ENCODE measurements around the gene PAOX.

The PAOX gene

DNA sequence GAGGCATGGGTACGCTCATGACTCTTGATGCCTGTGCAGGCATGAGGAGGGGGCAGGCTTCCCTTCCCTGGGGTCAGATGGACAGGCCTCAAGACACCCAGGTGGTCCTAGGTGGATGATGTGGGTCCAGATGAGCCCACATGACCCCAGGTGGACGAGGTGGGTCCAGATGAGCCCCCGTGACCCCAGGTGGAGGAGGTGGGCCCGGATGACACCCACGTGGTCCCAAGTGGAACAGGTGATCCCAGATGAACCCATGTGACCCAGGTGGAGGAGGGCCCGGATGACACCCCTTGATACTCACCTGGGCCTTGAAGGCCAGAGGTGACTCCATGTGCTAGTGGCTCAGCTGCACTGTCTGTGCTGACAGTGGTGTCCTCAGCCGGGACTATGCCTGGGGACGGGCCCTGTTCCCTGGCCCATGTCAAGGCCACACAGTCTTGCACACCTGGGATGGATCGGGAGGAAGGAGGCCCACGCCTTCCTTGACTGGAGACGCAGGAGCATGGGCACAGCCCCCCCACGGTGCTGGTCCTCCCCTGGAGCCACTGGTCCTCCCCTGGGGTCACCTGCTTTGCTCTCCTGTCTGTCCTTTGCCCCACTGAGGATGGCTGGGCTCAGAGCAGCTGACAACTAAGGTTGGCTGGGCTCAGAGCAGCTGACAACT lies 28.6 kb upstream of the PAOX start:
- no peak for DNase-seq

DNA sequence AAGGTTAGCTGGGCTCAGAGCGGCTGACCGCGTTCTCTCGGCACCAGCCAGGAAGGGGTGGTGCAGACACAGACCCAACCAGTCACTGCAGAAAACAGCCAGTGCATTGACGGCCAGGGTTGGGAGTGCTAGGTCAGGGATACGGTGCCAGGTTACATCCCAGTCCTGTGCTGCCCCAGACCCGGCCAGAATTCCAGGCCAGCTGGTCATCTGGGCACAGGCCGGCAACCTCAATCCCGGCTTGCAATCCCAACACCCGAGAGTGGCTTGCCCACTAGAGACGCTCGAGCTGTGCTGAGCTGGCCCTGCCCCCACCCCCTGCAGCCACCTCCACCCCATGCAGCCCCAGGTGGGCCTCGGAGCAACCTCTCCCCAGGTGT lies 28.1 kb upstream of the PAOX start:
- no peak for DNase-seq

DNA sequence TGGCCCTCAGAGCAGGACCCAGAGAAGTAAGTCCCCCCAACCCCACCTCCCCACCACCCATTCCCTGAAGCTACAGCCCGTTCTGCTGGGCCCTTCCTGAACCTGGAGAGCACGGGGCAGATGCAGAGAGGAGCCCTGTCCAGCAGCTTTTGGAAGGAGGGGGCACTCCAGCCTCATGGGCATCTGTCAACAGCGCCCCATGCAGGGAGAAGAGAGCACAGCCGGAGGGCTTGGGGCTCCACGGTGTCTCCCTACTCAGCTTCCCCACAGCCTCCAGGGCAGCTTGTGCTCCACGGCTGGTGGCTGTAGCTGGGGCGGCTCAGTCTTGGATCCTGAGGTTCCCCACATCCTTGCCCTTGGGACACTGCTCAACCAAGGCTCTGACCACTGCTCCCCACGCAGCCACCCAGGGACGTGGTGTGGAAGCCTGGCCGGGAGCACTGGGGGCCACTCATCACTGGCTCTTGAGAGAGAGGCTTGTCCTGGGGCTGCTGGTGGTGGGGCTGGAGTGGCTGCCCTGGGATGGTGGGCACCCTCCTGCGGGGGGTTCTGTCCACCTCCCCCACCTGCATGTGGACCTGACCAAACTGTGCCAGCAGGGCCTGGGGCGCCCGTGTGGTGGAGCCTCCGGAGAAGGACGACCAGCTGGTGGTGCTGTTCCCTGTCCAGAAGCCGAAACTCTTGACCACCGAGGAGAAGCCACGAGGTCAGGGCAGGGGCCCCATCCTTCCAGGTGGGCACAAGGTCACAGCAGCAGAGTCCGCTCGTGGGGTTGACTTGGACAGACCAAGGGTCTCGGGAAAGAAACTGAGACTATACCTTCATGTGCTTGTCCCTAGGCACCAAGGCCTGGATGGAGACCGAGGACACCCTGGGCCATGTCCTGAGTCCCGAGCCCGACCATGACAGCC lies 27.4 kb upstream of the PAOX start:
- no peak for DNase-seq

DNA sequence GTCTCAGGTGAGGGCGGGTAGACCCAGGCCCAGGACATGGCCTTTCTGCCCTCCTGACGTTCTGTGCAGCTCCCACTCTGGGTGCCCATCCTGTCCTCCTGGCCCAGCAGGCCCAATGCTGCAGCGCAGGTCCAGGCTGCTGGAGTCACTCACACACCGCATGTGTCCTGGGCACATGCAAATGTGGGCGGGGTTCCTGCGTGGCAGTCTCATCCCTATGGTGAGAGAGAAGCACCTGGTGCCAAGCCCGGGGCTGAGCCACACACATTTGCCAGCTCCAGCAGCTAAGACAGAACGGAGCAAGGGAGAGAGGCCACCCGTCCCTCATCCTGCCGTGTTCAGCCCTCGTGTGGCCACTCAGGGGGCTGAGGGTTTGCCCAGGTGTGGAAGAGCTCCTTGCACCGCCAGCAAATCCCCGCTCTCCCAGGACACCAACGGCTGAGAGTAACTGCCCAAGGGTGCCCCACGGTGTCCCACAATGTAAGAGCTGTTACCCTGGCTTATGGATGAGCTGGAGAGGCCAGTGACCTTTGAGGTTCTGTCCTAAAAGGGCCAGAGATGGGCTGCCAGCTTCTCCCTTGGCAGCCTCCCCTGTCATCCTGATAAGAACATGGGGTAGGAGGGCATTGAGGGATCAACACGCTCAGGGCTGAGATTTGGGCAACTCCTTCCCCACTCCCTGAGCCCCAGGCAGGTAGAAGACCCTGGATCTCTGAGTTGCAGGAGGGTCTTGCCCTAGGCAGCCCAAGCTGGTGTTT lies 25.7 kb upstream of the PAOX start:
- DNase-seq, result no peak

DNA sequence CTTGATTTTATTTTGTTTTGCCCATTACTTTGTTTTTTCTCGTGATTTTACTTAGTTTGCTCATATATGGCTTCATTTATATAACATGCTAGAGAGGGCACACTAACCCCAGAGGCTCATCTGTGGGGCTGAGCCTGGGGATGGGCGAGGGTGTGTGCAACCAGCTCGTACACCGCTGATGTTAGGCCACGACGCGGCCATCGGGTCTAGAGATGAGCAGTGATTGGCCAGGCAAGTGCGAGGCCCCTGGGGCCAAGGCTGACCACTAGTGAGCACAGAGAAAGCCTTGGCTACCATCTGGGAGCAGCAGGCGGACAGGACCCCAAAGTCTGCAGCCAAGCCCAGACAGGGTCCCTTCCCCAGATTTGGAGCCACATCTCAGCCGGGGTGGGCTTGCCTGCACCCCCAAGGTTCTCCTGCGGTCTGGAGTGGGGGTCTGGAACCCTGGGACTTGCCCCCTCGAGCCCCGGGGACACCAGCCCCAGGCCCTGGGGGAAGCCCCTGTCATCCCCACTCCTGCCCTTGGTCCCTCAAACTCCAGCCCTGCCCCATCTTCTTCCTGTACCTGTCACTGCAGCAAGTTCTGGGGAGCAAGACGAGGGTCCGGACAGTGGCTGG lies 25.0 kb upstream of the PAOX start:
- DNase-seq, result no peak

DNA sequence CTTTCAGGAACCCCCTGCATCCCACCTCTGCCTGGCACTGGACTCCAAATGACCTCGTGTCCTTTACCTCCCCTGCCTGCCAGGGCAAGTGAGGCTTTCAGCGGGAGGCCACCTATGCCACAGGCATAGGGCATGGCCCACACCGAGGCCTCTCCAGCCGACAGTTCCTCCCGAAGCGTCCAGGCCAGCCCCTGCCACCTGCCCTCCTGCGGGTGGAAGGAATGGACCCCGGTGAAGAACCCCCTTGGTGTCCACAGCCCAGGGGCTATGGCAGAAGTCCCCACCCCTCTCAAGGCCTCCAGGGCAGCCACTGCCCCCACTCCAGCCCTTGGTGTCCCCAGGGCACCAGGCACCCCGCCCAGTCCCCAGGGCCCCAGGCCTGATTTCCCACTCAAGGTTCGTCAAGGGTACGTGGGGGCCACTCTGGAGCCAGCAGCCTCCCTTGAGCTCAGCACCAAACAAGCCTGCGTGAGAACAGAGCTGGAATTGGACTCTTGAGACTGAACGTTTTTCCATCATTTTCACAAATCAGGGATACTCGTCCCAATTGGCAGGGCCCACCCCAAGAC lies 24.3 kb upstream of the PAOX start:
- no peak for DNase-seq

DNA sequence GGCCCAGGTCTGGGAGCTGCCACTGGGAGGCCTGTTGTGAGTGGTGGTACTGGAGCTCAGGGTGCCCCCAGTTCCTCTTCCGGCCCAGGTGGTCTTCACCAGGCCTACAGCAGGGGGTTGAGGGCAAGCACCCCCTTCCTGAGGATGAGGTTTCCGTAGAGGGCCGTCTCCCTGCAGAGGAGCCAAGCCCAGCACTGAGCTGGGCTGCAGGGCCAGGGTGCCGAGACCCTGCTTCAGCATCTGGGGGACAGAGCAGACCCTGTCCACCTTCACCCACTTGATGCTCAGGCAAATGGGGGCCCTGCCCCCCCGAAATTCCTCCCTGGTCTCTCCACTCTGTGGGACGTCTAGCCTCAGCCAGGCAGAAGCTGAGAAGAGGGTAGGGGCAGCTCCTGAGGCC lies 23.8 kb upstream of the PAOX start:
- DNase-seq, result no peak

DNA sequence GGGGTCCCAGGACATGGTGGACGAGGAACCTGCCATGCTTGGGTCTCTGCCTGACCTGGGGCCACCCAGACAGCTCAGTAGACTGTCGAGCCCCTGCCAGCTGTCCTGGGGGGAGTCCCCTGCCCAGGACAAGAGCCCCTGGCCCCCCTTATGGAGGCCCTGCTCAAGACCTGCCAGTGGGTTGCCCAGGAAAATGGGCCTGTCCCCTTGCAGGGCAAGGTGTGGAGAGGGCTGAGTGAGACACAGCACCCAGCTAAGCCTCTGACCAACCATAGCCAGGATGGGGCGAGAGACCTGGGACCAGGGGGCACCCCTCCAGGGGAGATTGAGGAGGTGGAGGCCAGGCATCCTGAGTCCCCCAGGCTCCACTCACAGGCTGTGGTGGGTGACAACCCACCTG lies 23.1 kb upstream of the PAOX start:
- no peak for DNase-seq

DNA sequence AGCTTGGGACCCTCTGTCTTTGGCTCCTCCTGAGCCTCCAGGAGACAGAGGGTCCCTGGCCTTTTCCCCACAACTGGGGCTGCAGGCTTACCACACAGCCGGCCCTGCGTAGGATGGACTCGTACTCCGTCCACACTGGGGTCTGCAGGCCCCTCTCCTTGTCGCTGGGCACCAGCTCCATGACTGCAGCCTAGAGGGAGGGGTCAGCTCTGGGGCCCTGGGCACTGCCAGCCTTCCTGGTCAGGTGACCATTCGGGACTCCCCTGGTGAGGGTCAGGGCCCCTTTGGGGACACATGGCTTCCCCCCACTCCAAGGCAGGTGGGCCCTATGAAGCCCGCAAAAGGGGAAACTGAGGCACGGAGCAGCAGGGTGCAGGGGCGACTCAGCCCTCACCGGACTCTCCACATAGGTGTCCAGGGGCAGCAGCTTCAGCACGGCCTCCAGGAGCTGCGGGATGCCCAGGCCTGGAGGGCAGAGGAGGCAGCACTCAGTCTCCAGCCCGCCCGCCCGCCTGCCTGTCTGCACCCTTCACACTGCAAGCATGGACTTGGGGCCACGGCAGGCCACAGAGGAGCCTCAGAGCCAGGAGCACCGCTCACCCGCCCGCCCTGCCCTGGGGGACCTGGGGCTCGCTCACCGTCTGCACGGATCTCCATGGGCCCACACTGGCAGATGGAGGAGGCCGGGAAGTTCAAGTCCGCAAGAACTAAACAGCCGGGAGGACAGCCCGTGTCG lies 22.3 kb upstream of the PAOX start:
- no peak for DNase-seq

DNA sequence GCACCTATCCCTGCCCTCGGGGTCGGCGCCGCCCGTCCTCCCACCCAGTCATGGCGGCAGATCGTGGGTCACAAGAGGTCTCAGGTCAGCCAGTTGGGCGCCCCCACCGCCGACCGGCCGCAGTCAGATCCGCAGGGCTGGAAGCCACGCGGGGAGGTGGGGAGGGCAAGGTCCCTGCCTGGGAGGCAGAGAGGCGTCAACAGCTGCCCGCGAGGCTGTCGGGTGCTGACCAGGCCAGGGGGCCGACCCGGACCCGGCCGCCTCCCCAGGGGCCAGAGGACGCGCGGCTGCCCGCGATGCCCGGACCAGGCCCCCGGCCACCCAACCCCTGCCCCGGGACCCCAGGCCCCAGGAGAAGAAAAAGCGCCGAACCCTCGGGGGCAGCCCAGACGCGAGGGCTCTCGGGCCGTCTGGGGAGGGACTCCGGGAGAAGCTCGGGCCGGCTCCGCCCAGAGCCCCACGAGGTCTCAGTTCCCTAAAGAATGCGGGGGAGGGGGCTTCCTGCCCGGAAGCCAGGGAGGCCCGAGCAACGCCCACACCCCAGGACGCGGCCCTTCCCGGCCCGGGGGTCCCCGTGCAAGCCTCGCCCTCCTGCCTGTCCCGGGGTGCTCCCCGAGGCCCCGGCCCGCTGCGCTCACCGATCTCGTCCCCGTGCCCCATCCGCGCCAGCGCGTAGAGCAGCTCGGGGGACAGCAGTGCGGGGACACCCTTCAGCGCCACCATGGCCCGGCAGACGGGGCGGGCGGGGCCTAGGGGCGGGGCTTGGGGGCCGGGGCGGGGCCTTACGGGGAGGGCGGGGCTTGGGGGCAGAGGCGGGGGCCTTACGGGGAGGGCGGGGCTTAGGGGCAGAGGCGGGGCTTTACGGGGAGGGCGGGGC lies 21.5 kb upstream of the PAOX start, which contains the start of gene FUOM:
TSS of gene FUOM (minus strand) at position 735 of the 877 bp plus-strand sequence. CDS start at position 723, 12 bp downstream.
- DNase-seq, result peak; percentile 18 to 48

DNA sequence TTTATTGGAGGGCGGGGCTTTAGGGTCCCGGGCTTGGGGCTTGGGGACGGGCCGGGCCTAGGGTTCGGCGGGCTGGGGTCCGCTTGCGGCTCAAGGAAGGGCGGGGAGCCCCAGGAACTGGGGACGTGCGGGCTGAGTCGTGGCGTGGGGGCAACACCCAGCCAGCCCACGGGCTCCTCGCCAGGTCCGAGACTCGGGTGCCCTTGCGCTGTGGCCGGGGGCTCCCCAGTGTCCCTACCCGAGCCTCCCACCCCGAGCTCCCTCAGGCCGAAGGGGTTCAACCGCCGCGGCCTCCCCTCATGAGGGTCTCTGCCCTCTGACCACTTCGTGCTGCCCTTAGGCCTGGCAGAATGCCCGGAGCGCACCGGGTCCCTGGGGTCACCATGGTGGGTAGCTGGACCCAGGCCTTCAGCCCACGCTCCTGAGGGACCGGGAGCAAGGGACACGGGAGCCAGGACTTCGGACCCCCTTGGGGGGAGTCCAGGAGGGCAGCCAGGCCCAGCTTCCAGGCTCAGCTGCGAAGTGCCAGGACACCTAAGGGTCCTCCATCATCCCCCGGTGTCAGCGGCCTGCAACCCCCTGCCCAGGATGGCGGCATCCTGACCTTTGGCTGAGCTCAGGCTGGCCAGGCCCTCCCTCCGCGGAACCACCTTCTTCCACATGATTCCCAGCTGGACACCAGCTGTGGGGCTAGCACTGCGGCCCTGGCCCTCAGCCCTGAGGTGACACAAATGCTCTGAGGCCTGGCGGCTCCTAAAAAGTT lies 20.7 kb upstream of the PAOX start:
- DNase-seq, result no peak

DNA sequence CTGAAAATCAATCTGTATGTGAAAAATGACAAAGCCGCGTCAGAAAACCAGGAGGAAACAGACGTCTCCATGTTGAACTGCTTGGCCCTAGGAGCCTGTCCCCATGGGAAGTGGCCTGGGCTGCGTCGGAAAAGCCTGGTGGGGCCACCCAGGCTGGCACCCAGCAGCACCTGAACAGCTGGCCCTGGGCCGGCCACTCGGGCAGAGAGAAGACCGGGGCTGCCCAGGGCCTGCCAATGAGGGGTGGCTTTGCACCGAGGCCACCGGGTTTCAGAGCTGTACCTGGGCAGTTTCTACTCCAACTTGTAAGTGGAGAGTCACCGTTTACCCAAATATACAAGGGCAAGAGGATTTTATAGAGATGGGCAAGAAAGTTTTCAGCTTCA lies 20.1 kb upstream of the PAOX start:
- DNase-seq, result no peak

DNA sequence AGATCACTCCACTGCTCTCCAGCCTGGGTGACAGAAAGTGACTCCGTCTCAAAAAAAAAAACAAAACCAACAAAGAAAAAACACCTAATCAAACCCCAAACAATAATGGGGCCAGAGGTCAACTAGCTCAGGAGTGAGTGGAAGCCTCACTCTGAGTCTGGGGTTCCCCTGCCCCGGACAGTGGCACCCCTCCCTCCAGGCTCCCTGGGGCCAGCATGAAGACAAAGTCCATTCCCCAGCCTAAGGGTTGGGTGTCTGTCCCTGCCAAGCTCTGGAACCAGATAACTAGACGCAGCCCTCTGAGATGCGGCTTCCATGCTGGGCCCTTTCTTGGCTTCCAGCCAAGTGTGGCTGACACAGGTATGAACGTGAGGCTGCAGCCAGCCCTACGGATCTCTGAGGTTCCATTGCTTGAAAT lies 19.5 kb upstream of the PAOX start:
- no peak for DNase-seq

DNA sequence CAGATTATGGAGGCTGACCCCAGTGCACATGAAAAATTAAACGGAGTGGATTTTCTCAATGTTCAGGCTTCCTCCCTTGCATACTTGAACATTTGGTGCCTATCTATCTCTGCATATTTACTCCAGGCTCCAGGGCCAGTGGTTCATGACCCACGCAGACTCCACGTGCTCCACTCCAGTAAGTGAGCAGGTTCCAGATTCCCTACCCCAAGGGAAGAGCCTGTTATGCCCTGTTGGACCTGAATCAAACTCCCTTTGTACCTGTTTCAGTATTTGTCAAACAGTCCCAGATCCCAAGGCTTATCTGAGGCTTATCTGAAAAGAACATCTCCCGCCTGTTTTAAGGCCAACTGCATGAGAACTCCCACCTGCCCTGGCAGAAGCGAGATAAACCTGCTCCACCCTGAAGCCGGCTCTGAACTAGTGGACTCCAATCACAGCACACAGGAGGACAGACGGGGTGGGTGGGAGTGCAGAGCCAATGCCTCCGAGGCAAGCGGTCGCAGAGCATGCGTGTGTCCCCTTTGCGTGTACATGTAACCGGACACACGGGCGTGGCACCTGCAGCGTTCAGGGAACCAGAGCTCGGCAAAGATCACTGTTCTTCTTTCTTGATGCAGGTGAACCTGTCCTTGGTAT lies 19.0 kb upstream of the PAOX start:
- no peak for DNase-seq

DNA sequence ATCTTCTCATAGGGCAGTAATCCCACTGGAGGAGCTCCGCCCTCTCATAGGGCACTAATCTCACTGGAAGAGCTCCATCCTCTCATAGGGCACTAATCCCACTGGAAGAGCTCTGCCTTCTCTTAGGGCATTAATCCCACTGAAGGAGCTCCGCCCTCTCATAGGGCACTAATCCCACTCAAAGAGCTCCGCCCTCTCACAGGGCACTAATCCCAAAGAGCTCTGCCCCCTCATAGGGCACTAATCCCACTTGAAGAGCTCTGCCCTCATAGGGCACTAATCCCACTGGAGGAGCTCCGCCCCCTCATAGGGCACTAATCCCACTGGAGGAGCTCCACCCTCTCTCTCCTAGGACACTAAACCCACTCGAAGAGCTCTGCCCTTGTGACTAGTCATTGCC lies 17.8 kb upstream of the PAOX start:
- DNase-seq, result no peak

DNA sequence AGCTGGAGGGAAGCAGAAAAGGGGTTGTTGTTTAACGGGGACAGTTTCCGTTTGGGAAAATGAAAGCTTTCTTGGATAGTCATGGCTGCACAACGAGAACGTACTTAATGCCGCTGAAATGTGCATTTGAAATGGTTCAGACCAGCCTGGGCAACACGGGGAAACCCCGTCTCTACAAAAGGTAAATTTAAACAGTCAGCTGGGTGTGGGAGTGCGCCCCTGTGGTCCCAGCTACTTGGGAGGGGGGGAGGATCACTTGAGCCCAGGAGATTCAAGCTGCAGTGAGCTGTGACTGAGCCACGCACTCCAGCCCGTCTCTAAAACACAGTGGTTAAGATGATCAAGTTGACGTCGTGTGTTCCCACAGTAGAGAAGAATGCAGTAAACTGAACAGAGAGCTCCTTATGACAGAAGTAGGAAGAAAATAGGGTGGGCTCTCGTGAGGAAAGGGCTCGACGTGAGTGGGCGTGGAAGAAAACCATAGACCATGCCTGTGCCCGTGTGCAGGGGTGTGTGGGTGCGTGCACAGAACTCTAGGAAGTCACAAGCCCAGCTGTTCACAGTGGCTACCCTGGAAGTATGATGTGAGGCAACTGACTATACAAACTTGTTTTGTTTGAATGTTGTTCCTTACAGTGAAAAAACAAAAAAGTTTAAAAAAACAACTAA lies 17.2 kb upstream of the PAOX start:
- no peak for DNase-seq

DNA sequence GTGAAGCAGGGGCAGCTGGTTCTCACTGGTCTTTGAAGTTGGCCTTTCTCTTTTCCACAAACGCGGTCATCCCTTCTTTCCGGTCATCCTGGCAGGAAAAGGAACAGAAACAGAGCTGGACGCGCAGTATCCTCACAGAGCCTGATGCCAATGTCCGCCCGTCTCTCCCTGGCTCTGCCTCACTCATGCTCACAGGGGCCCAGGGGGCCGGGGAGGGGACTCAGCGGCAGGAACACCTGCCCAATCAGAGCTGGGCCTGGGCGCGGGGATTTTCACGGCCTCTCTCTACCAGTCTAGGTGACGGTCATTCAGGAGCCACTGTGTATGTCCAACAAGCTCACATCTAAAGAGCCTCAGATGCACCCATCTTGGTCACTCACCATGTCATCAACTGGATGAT lies 16.2 kb upstream of the PAOX start:
- DNase-seq, result no peak

DNA sequence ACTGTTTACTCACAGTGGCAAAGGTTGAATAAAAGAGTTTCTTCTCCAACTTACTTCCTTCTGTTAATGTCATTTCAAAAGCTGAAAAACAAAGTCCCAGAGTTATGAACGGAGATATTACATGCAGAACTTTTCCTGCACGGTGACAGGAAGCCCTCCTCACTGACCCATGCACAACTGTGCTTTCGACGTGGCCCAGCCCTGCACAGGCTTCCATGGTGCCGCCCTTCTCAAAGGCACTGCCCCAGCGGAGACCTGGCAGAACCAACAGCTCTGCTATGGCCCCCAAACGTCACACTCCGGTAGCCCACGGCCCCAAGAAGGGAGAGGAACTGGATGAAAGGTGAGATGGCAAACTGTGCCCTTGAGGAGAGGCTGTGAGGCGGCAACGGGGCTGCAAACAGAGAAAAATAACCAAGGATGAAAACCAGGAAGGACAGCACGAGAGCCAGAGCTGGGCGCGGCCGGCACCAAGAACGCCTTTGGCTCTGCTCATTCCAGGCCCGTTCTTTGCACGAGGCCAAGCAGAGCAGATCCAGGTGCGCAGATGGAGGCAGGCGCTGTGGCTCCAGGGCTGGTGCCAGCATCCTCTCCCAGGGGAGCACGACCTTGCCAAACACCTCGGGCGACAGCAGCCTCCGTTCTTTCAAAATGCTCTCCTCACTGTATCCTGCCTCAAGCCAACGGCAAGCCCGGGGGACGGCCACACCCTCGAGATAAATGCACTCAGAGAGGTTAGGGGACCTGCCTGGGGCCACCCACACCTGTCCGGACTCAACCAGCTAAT lies 14.2 kb upstream of the PAOX start:
- no peak for DNase-seq

Data from bone marrow (tissue), 2 donors.